Right ventricle myocardium inferior (tissue), 1 donor: ENCODE results near the gene DAPK1. TPM values are rescaled to one million over a fixed set of nuclear protein-coding genes. Genes with fewer than 3 reads are reported as not detected.

Experiments
- ATAC-seq: fragments of 200-7000 bp; cut with Tn5 transposase; one replicate; pipeline ENCODE4 v1.9.1; 2020; ENCODE audit warnings: mild to moderate bottlenecking, moderate library complexity
- DNase-seq: peaks from one replicate; pipeline ENCODE4 v3.0.0; 2021; ENCODE audit errors: missing footprints
- intact Hi-C: fragments of 100-400 bp; cut with DNase I; formaldehyde crosslinking; loops from one replicate; pipeline ENCODE4 v1.11.0; 2022
- total RNA-seq: library from RNA; stranded (reverse); fragmentation: NEBNext Ultra II Directional; extraction: Animal tissue kit (Norgen Biotek cat#: 25700); gene quantifications from one replicate; pipeline ENCODE4 v1.2.1, GENCODE V29; 2021
- donor health status: DM: no; HTN: yes; CAD: no; lungs with severe emphysema.

Gene DAPK1
- total RNA-seq, 1 donor from 2014 or later = 6.3 TPM

DNA sequence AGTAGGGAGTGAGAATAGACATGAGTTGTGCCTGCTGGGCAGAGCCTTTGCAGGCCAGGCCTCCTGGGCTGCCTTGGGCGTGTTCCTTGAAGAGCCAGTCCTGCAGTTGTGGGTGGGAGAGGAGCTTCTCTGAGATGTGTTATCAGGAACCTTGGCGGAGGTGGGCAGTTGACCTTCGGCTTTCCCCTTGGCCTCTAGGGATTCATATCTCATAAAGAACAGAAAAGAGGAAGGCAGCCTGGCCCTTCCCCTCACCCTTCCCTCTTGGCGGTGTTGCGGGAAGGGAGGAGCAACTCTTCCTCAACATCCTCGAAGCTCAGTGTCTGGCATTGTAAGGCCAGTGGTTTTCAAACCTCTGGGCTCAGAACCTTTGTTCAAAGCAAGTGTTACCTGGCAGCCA is 59.2 kb downstream of the DAPK1 start:
- DNase-seq = no peak
- ATAC-seq = no peak
- intact Hi-C loops = no loop called here

DNA sequence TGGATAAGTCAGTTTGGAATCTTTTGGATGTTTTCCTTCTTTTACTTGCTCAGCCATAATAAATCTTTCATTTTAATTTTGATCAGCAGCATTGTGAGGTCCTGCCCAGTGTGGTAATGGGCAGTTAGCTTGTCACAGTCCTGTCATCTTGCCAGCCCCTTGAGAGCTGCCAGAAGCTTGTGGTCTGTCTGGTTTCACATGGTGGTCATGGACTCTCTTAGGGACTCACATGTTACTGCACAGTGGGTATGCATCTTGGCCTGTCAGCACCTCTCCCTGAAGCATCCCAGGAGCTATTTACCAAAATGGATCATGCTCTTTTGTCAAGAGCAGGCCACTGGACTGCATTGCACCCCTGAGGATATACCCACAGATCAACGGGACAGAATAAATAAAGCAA is 60.3 kb downstream of the DAPK1 start:
- ATAC-seq = peak; percentile 44
- no peak for DNase-seq
- intact Hi-C loops = no loop called here

DNA sequence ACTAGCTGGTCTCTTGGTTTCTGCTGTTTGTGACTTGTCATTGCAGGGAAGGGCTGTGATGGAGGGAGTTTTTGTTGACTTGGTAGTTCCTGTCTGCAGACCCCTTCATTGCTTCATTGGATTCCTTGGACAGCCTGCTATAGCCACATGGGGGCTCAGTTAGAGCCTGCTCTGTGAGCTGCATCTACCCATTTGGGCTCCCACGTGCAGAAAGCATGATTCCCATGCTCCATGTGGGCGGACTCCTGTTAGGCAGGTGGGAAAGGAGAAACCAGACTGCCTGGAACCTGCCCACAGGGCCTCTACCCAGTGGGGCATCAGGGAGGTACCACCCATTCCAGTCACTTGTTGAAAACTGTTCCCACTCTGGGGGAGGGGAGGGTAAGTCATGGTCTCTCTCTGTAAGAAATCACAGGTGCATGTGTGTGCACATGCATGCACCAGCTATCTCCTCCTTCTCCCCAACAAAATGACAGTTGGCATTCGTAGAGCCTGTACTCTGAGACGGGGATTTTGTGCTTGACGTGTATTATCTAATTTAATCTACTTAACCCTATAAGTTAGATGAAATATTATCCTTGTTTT is 61.0 kb downstream of the DAPK1 start:
- DNase-seq (no peak), ATAC-seq (no peak)
- intact Hi-C loops = no loop called here

DNA sequence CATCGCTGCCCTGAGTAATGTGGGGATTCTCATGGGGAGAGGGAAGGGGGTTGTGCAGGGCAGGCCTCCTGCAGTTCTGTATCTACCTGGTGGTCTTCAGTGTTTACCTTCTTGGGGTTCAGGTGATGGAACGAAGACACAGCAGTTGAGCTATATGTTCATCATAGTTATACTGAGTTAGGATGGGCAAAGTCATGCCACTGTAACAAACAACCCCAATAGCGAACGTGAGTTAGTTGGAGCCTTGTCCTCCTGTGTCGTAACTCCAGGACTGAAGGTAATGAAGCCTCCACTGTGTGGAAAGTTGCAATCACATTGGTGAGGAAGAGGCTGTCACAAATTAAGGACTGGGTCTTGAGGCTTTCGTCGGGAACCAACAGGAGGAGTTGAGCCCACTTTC is 64.4 kb downstream of the DAPK1 start:
- DNase-seq = no peak
- intact Hi-C loops = no loop called here
- no peak for ATAC-seq

DNA sequence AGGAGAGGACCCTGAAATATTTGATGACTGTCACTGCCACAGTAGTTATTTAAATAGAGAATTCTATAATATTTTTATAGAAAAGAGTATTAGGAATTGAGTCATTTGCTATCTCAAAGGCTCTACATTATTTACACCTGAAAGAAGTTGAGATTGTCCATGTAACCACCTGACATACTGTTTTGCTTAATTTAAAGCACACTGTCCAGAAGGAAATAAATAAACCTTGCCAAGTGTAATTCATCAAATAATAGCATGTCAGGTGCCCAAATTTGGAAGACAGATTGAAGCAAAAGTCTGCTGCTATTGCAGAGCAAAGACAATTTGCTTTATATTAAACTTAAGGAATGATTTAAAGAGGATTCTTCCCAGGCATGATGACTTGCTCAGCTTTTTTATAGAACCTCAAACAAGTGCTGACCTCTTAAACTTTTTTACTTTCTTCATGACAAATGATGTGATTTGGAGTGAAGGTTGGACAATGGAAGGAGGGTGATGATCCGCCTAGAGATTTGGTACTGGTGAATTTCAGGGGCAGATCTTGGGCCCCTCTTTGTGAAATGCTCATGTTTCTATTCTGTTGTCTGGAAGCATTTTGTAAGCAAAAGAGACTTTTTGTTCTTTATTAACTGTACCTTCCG is 65.0 kb downstream of the DAPK1 start:
- no peak for DNase-seq
- intact Hi-C loops = no loop called here
- no peak for ATAC-seq

DNA sequence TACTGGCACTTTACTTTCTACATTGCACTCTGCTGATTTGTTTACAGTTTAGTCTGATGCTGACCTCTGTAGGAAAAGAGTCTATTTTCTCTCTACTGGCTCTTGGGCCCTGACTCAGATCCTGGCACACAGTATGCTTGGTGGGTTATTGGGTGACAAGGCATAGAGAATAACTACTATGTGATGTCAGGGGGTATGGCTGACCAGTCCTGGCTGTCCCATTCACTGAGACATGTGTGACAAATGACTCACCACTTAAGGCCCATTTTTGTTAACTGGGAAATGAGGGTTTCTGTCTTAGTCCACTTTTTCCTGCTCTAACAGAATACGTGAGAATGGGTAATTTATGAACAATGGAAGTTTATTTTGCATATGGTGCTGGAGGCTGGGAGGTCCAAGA is 66.4 kb downstream of the DAPK1 start:
- intact Hi-C loops = no loop called here

DNA sequence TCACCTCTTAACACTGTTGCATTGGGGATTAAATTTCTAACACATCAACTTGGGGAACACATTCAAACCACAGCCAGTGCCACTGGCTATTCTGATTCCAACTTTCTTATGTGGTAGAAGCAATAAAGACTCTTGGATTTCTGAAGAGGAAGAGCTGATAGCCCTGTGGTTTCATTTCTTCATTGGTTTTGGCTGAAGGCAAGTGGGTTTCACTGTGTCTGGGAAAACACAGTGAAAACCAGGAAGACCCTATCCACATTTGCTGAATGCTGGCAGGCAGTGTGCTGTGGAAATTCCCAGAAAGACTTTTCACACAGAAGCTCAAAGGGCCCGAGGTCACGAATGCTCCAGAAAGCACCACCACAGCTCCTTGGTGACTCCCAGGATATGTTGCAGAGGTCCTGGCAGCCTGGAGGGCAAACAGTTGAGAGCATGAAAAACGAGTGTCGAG is 67.1 kb downstream of the DAPK1 start:
- ATAC-seq (no peak), DNase-seq (no peak)
- intact Hi-C loops = no loop called here

More for the DNA sequence above, 66.4 kb downstream of the DAPK1 start:
- DNase-seq = no peak
- ATAC-seq = no peak

DNA sequence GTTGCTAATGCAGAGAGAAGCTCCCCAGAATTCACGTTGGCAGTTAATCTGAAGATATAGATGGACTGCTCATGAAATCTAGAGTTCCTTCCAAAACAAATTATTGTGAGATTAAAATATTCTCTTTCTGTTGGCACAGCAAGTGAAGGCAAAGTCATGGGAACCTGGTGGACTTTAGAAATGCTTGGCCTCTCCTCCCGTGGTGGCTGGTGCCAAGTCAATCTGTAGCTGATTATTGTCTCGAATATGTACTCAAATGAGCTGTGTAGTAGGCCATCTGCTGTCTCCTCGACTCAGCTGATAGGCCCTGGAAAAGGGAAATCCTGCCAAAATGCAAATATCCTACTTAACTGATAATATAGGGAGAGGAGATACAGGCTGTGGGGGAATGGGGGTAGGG is 69.3 kb downstream of the DAPK1 start:
- no peak for ATAC-seq
- no peak for DNase-seq
- intact Hi-C loops = no loop called here

DNA sequence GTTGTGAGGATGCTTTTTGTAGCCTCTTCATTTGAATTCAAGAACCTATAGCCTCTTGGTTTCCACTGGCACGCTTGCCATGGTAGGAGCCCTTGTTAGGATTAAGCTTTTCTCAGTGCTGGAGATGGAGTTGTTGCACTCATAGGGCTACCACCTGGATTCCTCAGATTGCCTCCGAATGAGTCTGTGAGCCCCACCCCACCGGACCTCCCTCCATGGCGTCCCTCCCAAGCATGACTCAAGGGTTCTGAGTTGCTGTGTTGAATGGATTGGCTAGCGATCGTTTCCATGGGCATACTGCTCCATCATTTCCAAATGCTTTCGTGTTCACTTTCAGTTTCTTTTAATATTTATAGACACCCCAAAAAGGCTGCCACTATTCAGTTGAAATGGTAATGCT is 69.9 kb downstream of the DAPK1 start:
- ATAC-seq (no peak), DNase-seq (no peak)
- intact Hi-C loops = no loop called here

DNA sequence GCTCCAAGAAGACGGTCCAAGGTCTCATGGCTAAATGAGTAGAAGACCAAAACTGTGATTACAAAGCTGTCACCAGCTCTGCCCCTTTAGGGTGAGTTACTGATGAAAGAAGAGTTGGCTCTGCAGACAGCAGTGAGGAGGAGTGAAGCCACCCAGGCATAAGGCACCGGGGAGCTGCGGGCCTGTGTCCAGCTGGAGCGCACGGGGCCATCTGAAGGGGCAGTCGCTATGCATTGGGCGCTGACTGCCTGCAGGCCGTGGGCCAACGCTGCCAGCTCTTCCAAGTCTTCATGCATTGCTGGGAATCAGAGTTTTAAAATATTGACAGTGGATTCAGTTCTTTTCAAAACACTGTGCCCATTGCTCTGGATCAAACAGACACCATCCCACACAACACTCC is 70.3 kb downstream of the DAPK1 start:
- ATAC-seq (no peak), DNase-seq (no peak)
- intact Hi-C loops = no loop called here

DNA sequence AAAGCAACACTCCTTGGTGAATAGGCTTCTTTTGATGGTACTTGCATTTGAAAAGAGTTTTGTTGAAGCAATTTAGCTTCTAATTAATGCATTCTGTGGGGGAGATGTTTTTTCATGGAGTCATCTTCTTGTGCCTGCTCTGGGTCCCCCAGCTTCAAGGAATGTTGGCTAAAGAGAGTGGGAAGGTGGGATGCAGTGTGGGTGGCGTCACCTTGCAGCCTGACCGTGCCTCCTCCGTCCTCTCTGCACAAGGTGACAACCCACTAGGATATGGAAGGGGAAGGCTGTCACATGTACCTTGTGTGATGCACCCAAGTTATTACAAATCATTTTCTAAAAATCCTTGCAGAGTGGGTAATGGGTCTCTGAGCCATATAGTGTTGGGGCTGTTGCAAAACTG is 70.7 kb downstream of the DAPK1 start:
- intact Hi-C loops = no loop called here
- no peak for DNase-seq
- ATAC-seq = no peak

DNA sequence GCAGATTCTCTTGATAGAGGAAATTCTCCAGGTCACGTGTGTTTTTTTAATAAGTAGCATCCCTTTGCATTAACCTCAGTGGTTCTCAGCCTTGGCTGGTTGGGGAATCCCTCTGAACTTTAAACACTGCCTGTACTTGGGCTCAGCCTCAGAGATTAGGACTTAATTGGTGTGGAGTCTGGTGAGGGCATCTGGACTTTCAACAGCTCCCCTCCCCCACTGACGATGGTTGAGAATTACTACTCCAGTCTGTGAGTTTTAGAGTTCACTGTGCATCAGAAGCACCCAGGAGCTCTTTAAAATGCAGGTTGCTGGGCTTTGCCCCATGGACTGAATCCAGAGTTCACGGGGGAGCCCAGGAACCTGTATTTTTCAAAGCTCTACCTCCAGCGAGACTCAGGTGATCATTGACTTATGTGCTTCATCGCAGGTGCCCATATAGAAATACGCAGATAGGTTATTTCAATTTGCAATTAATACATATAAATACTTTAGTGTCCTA is 71.4 kb downstream of the DAPK1 start:
- ATAC-seq (no peak), DNase-seq (no peak)
- intact Hi-C loops = no loop called here

DNA sequence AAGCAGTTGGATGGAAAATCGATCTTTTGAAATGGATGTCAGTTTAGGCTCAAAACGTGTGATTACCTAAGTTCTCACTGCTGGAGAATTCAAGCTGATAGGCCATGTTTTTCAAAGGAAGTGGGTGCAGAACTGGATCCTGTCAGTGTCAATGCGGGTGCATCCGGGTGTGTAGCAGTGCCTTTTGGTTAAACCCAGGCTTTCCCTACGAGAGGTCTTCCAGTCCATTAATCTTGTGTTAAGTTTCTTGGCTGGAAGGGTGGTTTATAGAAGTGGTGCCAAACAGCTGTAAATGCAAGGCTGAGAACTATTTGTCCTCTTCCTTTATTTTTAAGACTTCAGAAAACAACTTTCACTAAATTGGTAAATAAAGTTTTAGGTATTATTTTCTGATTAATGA is 71.9 kb downstream of the DAPK1 start:
- DNase-seq = no peak
- intact Hi-C loops = no loop called here
- peak; percentile 54 for ATAC-seq

DNA sequence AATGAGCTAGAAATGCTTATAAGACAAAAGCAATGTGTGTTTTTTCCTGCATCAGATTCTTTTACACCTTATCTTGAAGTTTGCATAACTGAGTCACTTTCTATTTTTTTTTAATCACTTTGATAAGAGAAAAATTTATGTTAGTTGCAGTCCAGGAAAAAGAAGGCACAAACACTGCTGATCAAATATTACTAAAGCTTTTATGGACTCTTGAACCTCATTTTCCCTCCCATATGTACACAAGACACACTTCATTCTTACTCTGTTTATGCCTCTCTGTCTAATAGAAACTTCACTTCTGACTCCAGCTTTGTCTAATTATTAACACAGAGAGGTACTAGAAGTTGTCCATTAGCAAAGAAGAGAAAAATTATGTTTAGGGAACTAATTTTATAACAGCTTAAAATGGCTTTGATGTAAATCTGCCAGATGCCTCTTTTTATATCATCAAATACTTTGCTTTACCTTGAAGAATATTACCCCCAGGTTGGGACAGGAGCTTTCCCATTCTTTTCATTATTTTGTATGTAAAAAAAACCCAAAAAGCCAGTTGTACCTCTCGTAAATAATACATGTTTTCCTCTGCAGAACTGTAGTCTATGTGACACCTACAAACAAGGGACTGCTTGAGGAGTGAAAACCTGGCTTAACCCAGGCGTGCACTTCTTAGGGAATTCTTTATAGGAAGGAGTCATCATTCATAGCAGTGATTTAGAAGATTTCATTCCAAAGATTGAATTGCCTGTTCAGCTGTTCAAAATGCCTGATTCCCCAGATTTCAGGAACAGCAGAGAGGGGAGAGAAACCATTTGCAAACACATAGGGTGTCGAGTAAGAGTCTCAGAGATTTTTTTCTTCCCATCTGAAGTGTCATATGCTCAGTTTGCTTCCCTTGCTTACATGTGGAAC is 72.6 kb downstream of the DAPK1 start:
- intact Hi-C loops = no loop called here
- no peak for DNase-seq
- no peak for ATAC-seq

DNA sequence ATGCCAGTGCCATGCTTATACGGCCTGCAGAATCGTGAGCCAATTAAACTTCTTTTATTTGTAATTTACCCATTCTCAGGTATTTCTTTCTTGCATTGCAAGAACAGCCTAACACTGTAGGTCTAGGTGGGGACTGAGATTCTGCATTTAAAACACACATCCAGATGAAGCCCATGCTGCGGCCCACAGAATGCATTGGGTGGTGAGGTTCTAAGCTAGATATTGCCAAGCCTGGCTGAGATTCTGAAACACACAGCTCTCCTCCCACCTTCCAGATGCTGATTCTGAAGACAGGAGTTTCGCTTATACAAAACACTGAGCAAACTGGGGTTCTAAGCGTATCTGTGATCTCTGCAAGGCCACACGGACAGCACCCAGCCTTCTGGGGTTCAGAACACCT is 75.1 kb downstream of the DAPK1 start:
- ATAC-seq = no peak

DNA sequence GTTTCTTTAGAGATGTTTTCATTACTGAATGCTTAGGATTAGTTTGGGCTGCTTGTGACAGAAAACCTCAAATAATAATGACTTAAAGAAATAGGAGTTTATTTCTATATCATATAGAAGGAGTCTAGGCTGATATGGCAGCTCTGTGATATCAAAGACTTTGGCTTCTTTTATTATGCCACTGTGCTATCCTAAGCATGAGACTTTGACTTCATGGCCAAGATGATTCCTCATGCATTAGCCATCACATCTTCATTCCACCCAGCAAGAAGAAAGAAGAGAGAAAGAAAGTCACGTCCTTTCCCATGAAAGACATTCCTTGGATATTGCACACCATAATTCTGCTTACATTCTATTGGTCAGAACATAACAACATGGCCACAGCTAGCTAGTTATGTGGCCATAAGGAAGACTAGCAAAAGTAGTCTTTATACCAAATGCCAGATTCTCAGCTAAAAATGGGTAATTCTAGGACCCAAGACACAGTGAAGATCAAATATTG is 76.2 kb downstream of the DAPK1 start:
- ATAC-seq = no peak

More for the DNA sequence above, 75.1 kb downstream of the DAPK1 start:
- no peak for DNase-seq
- intact Hi-C loops = no loop called here

DNA sequence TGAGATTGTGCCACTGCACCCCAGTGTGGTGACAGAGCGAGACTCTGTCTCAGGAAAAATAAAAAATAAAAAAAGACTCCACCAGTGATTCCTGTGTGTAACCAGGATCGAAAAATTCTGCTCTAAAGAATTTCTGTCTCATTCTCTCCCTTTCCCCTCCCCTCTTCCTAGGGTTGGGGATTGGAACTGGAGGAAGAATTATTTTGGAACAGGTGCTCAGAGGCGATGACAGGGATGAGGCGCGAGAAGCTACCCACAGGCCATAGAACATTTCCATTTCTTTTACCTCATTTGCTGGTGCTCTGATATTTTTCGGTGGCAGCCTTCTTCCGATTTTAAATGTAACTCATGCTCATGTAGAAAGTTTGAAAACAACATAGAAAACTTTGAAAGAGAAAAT is 80.1 kb downstream of the DAPK1 start:
- ATAC-seq = no peak
- intact Hi-C loops = no loop called here
- no peak for DNase-seq

More for the DNA sequence above, 76.2 kb downstream of the DAPK1 start:
- intact Hi-C loops = no loop called here
- no peak for DNase-seq

DNA sequence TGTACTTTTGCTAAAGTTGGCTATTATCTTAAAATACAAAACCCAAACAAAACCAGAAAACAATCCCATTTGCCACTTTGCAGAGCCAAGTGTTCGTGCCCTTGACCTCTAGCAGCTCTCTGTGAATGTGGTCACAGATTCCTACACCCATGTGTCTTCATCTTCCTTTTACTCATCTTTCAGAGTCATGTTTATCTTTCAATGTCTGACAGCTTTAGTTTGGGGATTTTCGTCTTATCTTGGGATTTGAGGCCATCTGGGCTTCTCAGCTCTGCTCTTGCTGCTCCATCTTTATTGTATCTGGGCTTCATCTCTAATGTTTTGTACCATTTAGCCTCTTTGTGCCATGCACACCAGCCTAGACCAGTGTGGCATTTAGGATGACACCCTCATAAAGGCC is 81.0 kb downstream of the DAPK1 start:
- intact Hi-C loops = no loop called here
- ATAC-seq (no peak), DNase-seq (no peak)

DNA sequence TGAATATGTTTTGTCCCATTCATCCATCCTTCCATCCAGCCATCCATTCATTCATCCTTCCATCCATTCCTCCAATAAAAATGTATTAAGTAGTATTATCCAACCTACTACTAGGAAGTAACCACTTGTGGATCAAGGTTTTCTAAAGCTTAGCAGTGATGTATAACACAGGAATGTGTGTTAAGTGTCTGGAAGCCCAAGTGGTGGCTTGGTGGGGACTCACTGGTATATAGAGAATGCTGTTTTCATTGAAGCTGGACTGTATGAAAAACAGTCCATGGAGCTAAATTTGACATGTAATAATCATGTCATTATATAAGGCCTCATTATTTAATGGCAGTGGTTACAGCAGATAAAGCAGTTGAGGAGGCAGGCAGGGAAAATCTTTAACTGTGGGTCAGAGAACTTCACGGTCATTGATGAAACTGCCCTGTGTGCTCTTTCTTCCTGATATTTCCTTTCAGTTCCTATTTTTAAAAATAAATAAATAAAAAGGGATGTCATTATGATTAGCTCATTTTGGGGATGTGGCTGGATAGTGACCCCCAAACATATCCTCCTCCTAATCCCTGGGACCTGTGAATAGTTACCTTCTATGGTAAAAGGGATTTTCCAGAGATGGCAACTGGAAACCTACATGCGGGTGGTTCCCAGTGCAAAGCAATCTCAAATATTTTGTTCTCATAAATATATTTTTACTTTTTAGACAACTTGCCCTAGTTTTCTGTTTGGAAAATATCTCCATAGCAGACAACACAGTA is 82.3 kb downstream of the DAPK1 start:
- intact Hi-C loops = no loop called here
- DNase-seq (no peak), ATAC-seq (no peak)
